Measurements from ENCODE around the gene ZNF236.
"Not testable (repeated sequence)": the region's sequence is repeated elsewhere in the genome, so short reads cannot be mapped to it uniquely, and the experiment has no call there.

Gene ZNF236

GRCh38 chr18:76988827-76989646 lies 166.7 kb downstream of the ZNF236 start:
- Histone ChIP-seq H3K27ac (ENCODE audit: low read depth, low read length) (no peak overlapping the region), H4K20me1 (ENCODE audit: low read depth, low read length) (no peaks in the 10 kb centered on the region), H3K36me3 (ENCODE audit: low read length) (no peaks in the 10 kb centered on the region), H3K4me3 (ENCODE audit: insufficient read depth, low read length, poor library complexity, severe bottlenecking) (no peak overlapping the region), H3K9ac (ENCODE audit: low read length) (no peak overlapping the region), H3K27me3 (ENCODE audit: low read length) (no peaks in the 10 kb centered on the region), H2AFZ (ENCODE audit: low read depth, low read length, severe bottlenecking) (no peak overlapping the region), H3K9me2 (replicated peaks; ENCODE audit: insufficient read depth, low read length) (no peaks in the 10 kb centered on the region), H3K9me3 (ENCODE audit: insufficient read depth, low read length) (no peaks in the 10 kb centered on the region), H3K4me2 (ENCODE audit: low read depth, low read length, poor library complexity, severe bottlenecking) (no peak overlapping the region), H3K79me2 (ENCODE audit: insufficient read depth, low read length) (no peaks in the 10 kb centered on the region), H3F3A (ENCODE audit: insufficient read depth) (peaks cover 6% of the 10 kb centered on the region; the same call in 1 of the 2 replicates)
- TF ChIP-seq CTCF (IDR thresholded peaks at IDR 0.05; ENCODE audit: insufficient read depth, low read length, poor library complexity, severe bottlenecking) (no peak), EZH2phosphoT487 (conservative IDR thresholded peaks at IDR 0.05; ENCODE audit: low read length) (no peak)

- Histone ChIP-seq H3K27me3 (ENCODE audit: low read length) (no peaks in the 10 kb centered on the region), H3K9me3 (ENCODE audit: insufficient read depth, low read length) (no peaks in the 10 kb centered on the region), H3K79me2 (ENCODE audit: insufficient read depth, low read length) (no peaks in the 10 kb centered on the region), H3F3A (ENCODE audit: insufficient read depth) (peaks cover 6% of the 10 kb centered on the region; the same call in 1 of the 2 replicates), H3K4me2 (ENCODE audit: low read depth, low read length, poor library complexity, severe bottlenecking) (no peak overlapping the region), H3K36me3 (ENCODE audit: low read length) (no peaks in the 10 kb centered on the region), H2AFZ (ENCODE audit: low read depth, low read length, severe bottlenecking) (no peak overlapping the region), H3K4me3 (ENCODE audit: insufficient read depth, low read length, poor library complexity, severe bottlenecking) (no peak overlapping the region), H4K20me1 (ENCODE audit: low read depth, low read length) (no peaks in the 10 kb centered on the region), H3K27ac (ENCODE audit: low read depth, low read length) (no peak overlapping the region), H3K9ac (ENCODE audit: low read length) (no peak overlapping the region), H3K9me2 (replicated peaks; ENCODE audit: insufficient read depth, low read length) (no peaks in the 10 kb centered on the region)
- TF ChIP-seq CTCF (IDR thresholded peaks at IDR 0.05; ENCODE audit: insufficient read depth, low read length, poor library complexity, severe bottlenecking) (no peak), EZH2phosphoT487 (conservative IDR thresholded peaks at IDR 0.05; ENCODE audit: low read length) (no peak)
Observed at GRCh38 chr18:76989647-76990190, 167.4 kb downstream of the ZNF236 start.

- H4K20me1 ChIP-seq (ENCODE audit: low read depth, low read length); H3K79me2 ChIP-seq (ENCODE audit: insufficient read depth, low read length); H3K27ac ChIP-seq (ENCODE audit: low read depth, low read length); H3K4me3 ChIP-seq (ENCODE audit: insufficient read depth, low read length, poor library complexity, severe bottlenecking); H3K9me3 ChIP-seq (ENCODE audit: insufficient read depth, low read length); H3K4me2 ChIP-seq (ENCODE audit: low read depth, low read length, poor library complexity, severe bottlenecking); H3K27me3 ChIP-seq (ENCODE audit: low read length); H3K36me3 ChIP-seq (ENCODE audit: low read length); H2AFZ ChIP-seq (ENCODE audit: low read depth, low read length, severe bottlenecking); H3F3A ChIP-seq (ENCODE audit: insufficient read depth); H3K9ac ChIP-seq (ENCODE audit: low read length); H3K9me2 ChIP-seq (replicated peaks; ENCODE audit: insufficient read depth, low read length): not testable (repeated sequence)
Observed at GRCh38 chr18:76990343-76991020, 168.1 kb downstream of the ZNF236 start.

Measured in SU-DHL-6 (cell line).